ENCODE results near the gene GDPGP1.

DNA sequence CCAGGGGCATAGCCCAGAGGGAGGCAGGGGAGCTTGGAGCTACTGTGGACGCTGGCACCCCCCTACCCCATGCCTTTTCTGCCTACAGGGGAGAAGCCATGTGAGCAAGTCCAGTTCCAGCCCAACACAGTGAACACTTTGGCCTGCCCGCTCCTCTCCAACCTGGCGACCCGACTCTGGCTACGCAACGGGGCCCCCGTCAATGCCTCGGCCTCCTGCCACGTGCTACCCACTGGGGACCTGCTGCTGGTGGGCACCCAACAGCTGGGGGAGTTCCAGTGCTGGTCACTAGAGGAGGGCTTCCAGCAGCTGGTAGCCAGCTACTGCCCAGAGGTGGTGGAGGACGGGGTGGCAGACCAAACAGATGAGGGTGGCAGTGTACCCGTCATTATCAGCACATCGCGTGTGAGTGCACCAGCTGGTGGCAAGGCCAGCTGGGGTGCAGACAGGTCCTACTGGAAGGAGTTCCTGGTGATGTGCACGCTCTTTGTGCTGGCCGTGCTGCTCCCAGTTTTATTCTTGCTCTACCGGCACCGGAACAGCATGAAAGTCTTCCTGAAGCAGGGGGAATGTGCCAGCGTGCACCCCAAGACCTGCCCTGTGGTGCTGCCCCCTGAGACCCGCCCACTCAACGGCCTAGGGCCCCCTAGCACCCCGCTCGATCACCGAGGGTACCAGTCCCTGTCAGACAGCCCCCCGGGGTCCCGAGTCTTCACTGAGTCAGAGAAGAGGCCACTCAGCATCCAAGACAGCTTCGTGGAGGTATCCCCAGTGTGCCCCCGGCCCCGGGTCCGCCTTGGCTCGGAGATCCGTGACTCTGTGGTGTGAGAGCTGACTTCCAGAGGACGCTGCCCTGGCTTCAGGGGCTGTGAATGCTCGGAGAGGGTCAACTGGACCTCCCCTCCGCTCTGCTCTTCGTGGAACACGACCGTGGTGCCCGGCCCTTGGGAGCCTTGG lies 5.9 kb upstream of the GDPGP1 start:
- TF ChIP-seq, protein P1, sequence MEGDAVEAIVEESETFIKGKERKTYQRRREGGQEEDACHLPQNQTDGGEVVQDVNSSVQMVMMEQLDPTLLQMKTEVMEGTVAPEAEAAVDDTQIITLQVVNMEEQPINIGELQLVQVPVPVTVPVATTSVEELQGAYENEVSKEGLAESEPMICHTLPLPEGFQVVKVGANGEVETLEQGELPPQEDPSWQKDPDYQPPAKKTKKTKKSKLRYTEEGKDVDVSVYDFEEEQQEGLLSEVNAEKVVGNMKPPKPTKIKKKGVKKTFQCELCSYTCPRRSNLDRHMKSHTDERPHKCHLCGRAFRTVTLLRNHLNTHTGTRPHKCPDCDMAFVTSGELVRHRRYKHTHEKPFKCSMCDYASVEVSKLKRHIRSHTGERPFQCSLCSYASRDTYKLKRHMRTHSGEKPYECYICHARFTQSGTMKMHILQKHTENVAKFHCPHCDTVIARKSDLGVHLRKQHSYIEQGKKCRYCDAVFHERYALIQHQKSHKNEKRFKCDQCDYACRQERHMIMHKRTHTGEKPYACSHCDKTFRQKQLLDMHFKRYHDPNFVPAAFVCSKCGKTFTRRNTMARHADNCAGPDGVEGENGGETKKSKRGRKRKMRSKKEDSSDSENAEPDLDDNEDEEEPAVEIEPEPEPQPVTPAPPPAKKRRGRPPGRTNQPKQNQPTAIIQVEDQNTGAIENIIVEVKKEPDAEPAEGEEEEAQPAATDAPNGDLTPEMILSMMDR (IDR thresholded peaks at IDR 0.05; ENCODE audit: insufficient read depth, low read length) = no peak
- TF ChIP-seq, protein P2, sequence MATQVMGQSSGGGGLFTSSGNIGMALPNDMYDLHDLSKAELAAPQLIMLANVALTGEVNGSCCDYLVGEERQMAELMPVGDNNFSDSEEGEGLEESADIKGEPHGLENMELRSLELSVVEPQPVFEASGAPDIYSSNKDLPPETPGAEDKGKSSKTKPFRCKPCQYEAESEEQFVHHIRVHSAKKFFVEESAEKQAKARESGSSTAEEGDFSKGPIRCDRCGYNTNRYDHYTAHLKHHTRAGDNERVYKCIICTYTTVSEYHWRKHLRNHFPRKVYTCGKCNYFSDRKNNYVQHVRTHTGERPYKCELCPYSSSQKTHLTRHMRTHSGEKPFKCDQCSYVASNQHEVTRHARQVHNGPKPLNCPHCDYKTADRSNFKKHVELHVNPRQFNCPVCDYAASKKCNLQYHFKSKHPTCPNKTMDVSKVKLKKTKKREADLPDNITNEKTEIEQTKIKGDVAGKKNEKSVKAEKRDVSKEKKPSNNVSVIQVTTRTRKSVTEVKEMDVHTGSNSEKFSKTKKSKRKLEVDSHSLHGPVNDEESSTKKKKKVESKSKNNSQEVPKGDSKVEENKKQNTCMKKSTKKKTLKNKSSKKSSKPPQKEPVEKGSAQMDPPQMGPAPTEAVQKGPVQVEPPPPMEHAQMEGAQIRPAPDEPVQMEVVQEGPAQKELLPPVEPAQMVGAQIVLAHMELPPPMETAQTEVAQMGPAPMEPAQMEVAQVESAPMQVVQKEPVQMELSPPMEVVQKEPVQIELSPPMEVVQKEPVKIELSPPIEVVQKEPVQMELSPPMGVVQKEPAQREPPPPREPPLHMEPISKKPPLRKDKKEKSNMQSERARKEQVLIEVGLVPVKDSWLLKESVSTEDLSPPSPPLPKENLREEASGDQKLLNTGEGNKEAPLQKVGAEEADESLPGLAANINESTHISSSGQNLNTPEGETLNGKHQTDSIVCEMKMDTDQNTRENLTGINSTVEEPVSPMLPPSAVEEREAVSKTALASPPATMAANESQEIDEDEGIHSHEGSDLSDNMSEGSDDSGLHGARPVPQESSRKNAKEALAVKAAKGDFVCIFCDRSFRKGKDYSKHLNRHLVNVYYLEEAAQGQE (IDR thresholded peaks at IDR 0.05; ENCODE audit: insufficient replicate concordance, low read depth) = no peak
- TF ChIP-seq POLR2AphosphoS5 (IDR thresholded peaks at IDR 0.05; ENCODE audit: low read depth) = no peak

Measured in HL-60 (cell line).